AG09319 (cell line): ENCODE measurements around the gene TMEM59L.
"Not testable (repeated sequence)": the region's sequence is repeated elsewhere in the genome, so short reads cannot be mapped to it uniquely, and the experiment has no call there.

ENCODE experiments used
- DNase-seq: peaks from one replicate; pipeline ENCODE4 v3.0.0-alpha.2; 2010; ENCODE audit warnings: low read depth; ENCODE audit errors: extremely low read depth
- CTCF ChIP-seq: IDR thresholded peaks from 2 replicates; pipeline ENCODE4 v1.5.1; 2011; ENCODE audit warnings: low read depth, mild to moderate bottlenecking, inconsistent platforms, low read length, moderate library complexity

The TMEM59L gene

GRCh38 chr19:18589380-18590272 lies 23.0 kb upstream of the TMEM59L start:
- DNase-seq, result no peak
- no peak for TF ChIP-seq CTCF

- no peak for DNase-seq
- peak; percentile 43 for TF ChIP-seq CTCF
These were observed 22.1 kb upstream of the TMEM59L start for GRCh38 chr19:18590273-18591272.

- peak; percentile 76 for DNase-seq
- no peak for TF ChIP-seq CTCF
These were observed 20.8 kb upstream of the TMEM59L start for GRCh38 chr19:18591735-18592385.

GRCh38 chr19:18592732-18593131 lies 19.9 kb upstream of the TMEM59L start:
- DNase-seq, result not testable (repeated sequence)

- DNase-seq, result no peak
- TF ChIP-seq CTCF, result no peak
These were observed 19.1 kb upstream of the TMEM59L start for GRCh38 chr19:18593367-18594095.

- DNase-seq, result no peak
- peak; percentile 51 for TF ChIP-seq CTCF
These were observed 18.4 kb upstream of the TMEM59L start for GRCh38 chr19:18594096-18594823.
